K562 treated with DMSO at 1 percent for 48 hours (cell line): Measurements from ENCODE around the gene HEXA. TPM values are rescaled to one million over a fixed set of nuclear protein-coding genes. Genes with fewer than 3 reads are reported as not detected.

Source experiments
- total RNA-seq: library from RNA; unstranded; fragments of 300-600 nt; gene quantifications from 2 replicates; pipeline ENCODE4 v1.2.3, GENCODE V29; 2022; ENCODE audit warnings: low replicate concordance; ENCODE audit errors: extremely low read depth

HEXA gene
- total RNA-seq: 238 TPM in 1 of 2 replicates, not detected in the other

GRCh38 chr15:72375846-72376581 is at the start of gene HEXA:
Gene HEXA (minus strand): TSS chr15:72376014. CDS start chr15:72375972, 42 bp downstream.

GRCh38 chr15:72397796-72398588 is 22.2 kb upstream of the HEXA start, which contains the start of gene TMEM202:
Gene TMEM202 (plus strand): TSS chr15:72398305. CDS start chr15:72398327, 22 bp downstream.

GRCh38 chr15:72319985-72320671 is 55.7 kb downstream of the HEXA start, which contains the start of gene CELF6:
Gene CELF6 (minus strand): TSS chr15:72320157. CDS start chr15:72319874, 283 bp downstream.

Other genes with a start within 250 kb of the HEXA start
- not detected in 2 replicates for gene GRAMD2A, start 178.2 kb downstream of the HEXA start, total RNA-seq
- 617 and 1,590 TPM in 2 replicates for gene PKM, start 144.8 kb downstream of the HEXA start, total RNA-seq
- not detected in 2 replicates for gene PARP6, start 103.5 kb downstream of the HEXA start, total RNA-seq
- gene CELF6, start 55.9 kb downstream of the HEXA start, total RNA-seq: not detected in 2 replicates
- gene TMEM202, start 22.3 kb upstream of the HEXA start, total RNA-seq: not detected in 2 replicates
- gene ARIH1, start 98.3 kb upstream of the HEXA start, total RNA-seq: not detected in 2 replicates